Activated T-helper 1 cell treated with anti-CD3 and anti-CD28 coated beads, Interleukin-12 subunit alpha, Interleukin-12 subunit beta, Interleukin-2, Interleukin-4 antibody, amounts not matched to agents 30 ng/mL and 10 ng/mL and 1 ng/mL, durations not matched to agents 14 hours and 24 hours and 36 hours (primary cell): ENCODE results near the gene TRAPPC2L. TPM values are rescaled to one million over a fixed set of nuclear protein-coding genes. Genes with fewer than 3 reads are reported as not detected.

ENCODE experiments used
- total RNA-seq: library from RNA; stranded (reverse); gene quantifications from 2 replicates; pipeline ENCODE4 v1.2.3, GENCODE V29; 2022

Gene TRAPPC2L
- total RNA-seq, 1 donor from 2014 or later: 65.4 TPM

Other genes starting within 250 kb of the TRAPPC2L start
- not detected in 2 replicates for gene IL17C, start 218.6 kb upstream of the TRAPPC2L start, total RNA-seq
- gene CYBA, start 206.1 kb upstream of the TRAPPC2L start, total RNA-seq: 218 and 219 TPM in 2 replicates
- gene MVD, start 194.0 kb upstream of the TRAPPC2L start, total RNA-seq: 88.8 and 90.0 TPM in 2 replicates
- 1.8 and 2.4 TPM in 2 replicates for gene SNAI3, start 170.6 kb upstream of the TRAPPC2L start, total RNA-seq
- gene RNF166, start 150.7 kb upstream of the TRAPPC2L start, total RNA-seq: 42.4 and 45.0 TPM in 2 replicates
- 66.3 and 74.7 TPM in 2 replicates for gene CTU2, start 150.6 kb upstream of the TRAPPC2L start, total RNA-seq
- gene PIEZO1, start 71.9 kb upstream of the TRAPPC2L start, total RNA-seq: 214 and 217 TPM in 2 replicates
- gene CDT1, start 53.3 kb upstream of the TRAPPC2L start, total RNA-seq: 95.4 and 97.3 TPM in 2 replicates
- gene APRT, start 45.2 kb upstream of the TRAPPC2L start, total RNA-seq: 301 and 303 TPM in 2 replicates
- gene GALNS, start 180 bp upstream of the TRAPPC2L start, total RNA-seq: 21.9 and 23.8 TPM in 2 replicates
- not detected in 2 replicates for gene PABPN1L, start 9.5 kb downstream of the TRAPPC2L start, total RNA-seq
- 0.05 TPM in 1 of 2 replicates, not detected in the other for gene CBFA2T3, start 120.1 kb downstream of the TRAPPC2L start, total RNA-seq
- 37.0 and 39.0 TPM in 2 replicates for gene ACSF3, start 236.7 kb downstream of the TRAPPC2L start, total RNA-seq